Activated CD8-positive, alpha-beta memory T cell treated with anti-CD3 and anti-CD28 coated beads for 4 hours (primary cell): ENCODE measurements around the gene SREK1IP1.

Experiments used
- DNase-seq, 2 donors: peaks; one replicate each; pipeline ENCODE4 v3.0.0-alpha.2; 2020; ENCODE audit warnings: low read depth in 2 of 2

The SREK1IP1 gene

DNA sequence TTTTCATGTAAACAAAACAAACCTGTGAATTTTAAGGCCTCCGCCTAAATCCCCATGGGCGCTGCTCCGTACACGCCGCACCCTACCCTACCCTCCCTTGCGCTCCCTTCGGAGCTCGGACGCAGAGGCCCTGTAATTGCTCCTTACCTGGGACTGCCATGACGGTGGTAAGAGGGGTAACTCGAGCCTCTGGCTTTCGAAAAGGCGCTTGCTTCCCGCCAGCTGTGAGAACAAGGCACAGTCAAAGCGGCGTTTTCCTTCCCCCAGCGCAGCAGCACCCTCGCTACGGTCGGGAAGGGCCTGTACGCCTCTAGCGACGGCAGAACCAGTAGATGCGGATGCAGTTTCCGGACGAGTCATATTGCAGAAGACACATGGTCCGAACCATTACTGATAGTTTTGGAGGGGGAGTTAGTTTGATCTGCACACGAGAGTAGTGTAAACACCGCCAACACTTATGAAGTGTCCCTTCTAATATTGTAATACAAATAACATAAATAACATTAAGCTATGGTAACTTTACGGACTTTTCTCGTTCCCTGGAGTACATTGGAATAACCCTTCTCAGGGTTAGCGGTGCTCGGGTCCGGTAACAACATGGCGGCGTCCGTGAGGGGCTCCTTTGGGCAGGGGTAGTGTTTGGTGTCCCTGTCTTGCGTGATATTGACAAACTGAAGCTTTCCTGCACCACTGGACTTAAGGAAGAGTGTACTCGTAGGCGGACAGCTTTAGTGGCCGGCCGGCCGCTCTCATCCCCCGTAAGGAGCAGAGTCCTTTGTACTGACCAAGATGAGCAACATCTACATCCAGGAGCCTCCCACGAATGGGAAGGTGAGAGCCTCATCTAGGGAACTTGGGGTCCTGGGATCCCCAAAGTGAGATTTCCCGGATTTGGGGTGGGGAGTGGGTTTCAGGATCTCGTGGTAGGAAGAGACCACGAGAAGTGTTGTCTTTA, at the start of gene SREK1IP1, which contains the start of gene CWC27:
SREK1IP1 (minus strand) TSS at position 334 of the 955 bp plus-strand sequence; CDS start at position 160, 174 bp downstream.
CWC27 (plus strand) TSS at position 573 of the 955 bp plus-strand sequence; CDS start at position 790, 217 bp downstream.
- DNase-seq = peak; percentile 51 to 69

DNA sequence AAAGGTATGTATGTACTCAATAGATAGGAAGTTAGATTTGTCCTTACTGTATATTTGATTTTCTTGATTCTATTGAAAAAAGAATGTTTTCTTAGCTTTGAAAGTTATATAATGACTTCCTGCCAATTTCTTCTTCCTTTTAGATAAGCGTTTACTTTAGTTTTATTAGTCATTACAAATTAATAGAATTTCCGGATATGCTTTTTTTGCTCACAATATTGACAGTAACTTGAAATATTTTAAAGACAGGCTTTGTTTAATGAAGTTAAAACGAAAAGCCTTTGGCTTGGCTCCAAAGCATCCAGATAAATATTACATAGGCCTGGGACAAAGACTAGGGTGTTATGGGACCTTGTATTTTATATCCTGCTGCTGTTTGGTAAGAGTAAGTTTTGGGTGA, 49.8 kb upstream of the SREK1IP1 start:
- DNase-seq = no peak

DNA sequence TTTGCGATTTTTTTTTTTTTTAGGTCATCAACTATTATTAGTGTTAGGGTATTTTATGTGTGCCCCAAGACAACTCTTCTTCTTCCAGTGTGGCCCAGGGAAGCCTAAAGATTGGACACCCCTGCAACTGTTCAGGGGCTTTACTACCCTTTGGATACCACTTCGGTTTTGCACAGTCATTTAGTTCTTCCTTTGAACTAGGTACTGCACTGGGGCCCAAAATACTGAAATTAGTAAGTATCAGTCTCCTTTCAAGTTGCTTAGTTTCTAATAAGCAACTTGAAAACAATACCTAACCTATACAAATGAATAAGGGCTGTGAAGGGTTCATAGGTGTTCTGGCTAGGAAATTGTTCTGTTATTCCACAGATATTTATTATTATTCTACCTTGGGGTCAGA, 45.6 kb upstream of the SREK1IP1 start:
- DNase-seq = no peak

DNA sequence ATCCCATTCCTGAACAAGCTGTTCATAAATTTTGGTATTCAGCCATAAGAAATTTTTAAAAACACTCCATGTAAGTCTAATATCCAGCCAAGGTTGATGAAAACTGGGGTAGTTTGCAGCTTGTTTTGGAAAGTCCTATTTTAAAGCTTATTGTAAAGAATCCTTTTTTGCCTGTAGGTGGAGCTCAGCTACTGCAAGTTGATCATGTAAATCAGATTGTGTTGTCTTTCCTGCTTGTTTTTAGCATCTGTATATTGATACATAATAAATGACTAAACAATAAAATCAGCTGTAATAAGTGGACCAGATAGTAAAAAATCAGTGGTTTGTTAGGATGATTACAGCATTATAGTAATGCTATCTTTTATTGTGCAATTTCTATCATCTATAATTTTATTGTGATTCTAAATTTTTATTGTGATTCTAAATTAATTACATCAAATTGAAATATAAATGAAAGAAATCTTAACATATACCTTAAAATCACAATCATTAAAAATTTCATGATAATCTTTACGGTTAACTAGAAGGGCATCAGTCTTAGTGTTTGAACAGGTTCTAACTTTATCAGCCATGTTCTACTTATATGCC, 42.7 kb upstream of the SREK1IP1 start:
- DNase-seq = no peak

DNA sequence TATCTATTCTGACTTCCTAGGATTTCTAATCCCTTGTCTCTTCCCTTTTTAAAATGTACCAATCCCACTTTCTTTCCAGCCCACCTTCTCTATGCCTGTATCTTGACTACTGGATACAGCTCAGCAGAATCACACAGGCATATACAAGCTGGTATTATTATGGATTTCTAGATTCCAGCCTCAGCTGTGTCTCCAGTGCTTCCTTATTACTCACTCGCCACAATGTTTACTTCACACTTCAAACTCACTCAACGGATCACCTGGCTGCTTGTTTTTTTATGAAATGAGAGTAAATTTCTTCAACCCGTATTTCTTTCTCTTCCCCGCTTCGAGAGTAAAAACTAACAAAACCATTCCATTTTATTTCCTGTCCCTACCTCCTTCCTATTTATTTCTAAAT, 39.0 kb upstream of the SREK1IP1 start:
- no peak for DNase-seq

DNA sequence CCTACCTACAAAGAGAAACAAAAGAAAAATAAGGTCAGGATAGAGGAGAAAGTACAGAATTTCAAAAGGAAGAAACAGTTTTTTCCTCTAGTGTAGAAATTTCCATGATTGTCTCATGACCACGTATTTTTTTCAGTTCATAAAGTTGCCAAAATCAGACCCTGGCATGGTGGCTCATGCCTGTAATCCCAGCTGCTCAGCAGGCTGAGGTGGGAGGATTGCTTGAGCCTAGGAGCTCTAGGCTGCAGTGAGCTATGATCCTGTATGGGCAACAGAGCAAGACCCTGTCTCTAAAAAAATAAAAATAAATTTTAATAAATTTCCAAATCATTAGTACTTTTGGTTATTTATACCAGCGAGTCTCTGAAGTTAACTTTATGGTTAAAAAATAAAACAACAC, 38.0 kb upstream of the SREK1IP1 start:
- DNase-seq = no peak

DNA sequence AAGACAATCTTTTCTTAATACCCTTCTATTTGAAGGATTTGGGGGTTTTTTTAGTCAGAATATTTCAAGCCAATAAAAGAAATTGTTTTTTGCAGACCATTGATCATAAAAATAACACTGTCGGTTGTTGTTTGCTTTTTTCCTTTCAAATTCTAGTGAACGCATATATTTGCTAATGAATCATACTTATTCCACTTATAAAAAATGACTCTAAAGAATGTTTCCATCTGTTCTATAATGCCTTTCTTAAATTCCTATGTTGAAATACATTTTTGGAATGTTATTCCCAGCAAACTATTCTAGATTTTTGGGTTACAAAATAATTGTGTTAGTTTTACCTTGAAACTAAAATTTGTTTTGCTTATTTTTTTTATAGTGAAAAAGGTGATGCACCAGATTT, 32.4 kb upstream of the SREK1IP1 start:
- DNase-seq = no peak

DNA sequence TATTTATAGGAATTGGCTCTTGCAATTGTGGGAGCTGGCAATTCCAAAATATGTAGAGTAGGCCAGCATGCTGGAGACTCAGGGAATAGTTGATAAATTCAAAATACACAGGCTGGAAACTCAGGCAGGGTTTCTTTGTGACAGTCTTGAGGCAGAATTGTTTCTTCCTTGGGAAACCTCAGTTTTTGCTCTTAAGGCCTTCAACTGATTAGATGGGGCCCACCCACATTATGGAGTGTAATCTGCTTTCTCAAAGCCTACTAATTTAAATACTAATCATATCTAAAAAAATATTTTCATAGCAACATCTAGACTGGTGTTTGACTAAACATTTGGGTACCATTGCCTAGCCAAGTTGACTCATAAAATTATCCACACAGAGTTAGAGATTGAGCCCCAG, 27.8 kb upstream of the SREK1IP1 start:
- DNase-seq = no peak

DNA sequence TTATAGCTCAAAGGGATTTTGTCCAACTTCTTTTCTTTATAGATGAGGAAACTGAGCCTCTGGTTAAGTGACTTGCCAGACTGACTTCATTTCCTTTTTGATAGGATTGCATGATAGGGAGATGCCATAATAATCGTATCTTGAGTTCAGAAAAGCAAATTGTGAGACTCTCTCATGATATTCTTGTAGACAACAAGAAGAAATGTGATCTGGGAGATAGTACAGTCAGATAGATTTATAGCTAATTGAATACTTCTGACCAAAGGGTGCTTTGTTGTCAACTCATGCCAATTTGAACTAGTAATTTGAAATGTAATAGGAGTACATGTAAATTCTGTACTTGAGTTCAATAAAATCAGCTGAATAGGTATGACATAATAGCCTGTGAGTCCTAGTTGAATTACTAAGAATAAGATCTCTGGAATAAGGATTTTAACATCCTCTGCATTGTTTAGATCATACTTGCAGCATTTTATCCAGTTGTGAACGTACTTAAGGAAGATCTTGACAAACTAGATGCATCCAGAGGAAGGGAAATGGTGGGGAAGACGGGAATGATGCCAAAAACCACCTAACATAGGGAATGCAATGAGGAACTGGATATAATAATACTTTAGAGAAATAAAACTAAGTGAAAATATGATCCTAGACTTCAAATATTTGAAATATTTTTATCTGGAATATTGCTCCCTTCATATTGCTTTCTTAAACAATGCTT, 25.7 kb upstream of the SREK1IP1 start:
- DNase-seq = no peak

DNA sequence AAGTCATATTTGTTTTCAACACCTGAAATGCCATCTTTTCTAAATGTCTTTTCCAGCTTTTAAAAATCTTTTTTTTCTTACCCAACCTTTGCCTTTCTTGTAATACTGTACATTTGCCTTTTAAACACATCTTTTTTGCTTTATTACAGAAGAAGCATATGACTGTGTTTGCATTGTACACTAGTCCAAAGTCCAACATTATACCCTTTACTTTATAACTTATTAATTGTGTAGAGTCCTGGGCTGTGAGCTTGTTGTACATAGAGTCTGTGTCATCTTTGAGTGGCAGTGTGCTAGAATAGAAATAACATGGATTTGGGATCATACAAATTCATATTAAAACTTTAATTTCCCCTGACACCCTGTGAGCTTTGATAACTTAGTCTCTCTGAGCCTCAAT, 24.0 kb upstream of the SREK1IP1 start:
- DNase-seq = no peak

DNA sequence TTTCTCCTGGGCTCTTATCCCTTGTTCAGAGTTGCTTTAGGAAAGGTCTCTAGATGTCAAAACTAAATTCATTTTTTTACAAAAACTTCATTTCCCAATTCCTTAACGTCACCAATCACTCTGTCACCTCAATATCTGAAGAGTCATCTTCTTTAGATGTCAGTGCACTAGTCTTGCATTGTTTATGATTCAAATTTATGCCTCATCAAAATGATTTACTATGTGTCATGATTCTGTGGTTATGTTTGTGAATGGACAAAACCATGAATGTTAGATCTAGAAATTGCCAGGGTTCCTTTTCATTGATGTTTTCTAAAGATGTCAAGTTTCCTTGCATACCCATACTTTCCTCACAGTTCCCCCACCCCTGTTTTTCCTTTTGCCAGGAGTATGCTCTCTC, 21.7 kb upstream of the SREK1IP1 start:
- DNase-seq = no peak

DNA sequence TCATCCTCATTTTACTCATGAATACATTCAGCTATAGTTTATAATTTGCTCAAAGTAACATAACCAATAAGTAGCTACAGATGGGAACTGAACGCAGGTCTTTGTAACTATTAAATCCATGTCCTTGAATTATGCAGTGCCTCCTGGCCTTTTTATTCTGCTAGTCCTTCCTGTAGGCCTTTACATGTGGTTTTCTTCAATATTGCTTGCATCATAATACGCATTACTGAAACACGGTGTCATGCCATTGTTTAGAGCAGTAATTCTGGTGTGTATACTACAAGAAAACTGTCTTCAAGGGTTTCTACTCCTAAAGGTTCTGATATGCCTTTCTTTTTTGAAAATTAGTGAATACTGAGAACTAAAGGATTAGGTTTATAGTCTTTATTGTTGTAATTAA, 21.0 kb upstream of the SREK1IP1 start:
- DNase-seq = no peak

DNA sequence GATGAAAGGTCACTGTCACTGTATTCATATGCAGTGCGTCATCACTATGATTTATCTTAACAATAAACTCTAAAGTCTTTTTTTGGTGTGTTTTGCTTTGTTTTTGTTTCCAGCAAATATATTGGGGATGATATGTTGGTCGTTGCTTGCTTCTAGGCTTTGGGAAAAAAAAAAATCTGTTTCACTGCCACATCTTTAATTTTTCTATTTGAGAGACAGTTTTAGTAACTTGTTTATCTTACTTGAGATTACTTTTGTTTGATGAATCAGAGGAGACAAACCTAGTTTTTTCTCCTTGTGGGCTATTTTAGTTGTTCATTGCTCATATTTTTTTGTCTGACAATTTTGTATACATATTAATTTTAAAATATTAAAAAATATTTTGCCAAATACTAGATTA, 19.7 kb upstream of the SREK1IP1 start:
- no peak for DNase-seq

DNA sequence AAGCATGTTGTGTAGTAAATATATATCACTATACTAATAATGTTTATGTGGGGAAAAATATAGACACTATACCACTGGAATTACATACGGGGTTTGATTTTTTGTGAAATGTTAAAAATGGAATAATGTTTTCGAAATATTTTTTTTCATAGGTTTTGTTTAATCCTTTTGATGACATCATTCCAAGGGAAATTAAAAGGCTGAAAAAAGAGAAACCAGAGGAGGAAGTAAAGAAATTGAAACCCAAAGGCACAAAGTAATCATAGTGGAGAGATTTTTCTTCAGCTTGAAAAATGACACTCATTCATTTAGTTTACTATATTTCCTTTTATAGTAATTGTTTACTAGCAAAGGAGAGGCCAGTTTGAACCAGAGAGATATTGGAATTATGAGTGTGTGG, 17.9 kb upstream of the SREK1IP1 start:
- DNase-seq = no peak

DNA sequence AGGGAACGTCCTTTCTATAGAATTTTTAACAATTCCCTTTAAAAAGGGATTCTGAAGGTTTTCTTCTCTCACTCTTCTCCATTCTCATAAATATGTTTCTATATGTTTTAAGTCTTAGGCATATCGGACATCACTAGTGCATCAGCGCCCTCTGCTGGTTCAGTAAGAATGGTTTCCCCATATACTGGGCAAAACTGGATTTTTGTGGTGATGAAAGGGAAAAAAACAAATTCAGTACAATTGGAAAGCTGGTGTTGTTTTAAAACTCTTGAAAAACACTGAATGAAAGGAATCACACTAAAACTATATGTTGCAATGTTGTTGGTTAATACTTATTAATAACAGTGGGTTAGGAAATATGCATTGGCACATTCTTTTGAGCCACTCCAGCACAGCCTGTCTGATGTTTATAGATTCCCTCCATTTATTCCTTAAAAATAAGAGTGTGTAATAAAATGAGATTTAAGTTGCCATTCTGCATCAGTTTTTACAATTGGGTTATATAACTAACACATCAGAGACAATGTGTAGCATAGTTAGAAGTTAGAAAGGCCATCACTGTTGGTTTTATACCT, 16.0 kb upstream of the SREK1IP1 start:
- DNase-seq = peak; percentile 29 to 47

DNA sequence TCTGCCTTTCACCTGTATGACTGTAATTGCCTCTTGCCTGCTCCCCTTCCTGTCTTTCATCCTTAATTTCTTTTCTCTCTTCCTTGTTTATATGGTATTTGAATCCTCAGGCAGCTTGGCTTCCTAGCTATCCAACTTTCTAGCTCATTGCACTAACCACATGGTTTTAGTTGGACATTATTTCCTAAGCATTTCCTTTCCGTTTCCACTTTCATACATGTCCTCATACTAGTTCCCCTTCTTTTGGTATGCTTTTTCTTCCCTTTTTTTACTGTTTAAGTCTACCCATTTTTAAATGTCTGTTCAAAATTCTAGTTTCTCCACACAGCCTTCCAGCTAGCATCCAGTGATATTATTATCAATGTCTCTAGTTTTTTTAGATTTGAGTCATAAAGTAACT, 6.8 kb upstream of the SREK1IP1 start:
- DNase-seq = no peak

DNA sequence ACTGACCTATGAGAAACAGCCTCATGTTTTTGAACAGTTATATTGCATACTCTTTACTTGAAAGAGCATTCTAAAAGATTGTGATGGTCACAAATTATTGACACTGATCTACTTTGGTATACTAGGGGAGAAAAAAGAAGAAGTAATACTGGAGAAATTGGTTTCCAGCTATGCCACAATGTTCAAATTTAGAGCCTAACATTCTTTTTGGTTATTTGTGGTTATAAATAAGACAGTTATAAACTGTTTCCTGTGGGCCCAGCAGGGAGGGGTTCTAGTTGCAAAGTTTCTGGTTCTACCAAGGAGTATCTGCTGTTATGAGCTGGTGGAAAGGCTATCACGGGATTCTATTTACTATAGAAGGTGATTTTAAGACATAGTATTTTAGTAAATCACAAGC, 5.0 kb upstream of the SREK1IP1 start:
- no peak for DNase-seq

DNA sequence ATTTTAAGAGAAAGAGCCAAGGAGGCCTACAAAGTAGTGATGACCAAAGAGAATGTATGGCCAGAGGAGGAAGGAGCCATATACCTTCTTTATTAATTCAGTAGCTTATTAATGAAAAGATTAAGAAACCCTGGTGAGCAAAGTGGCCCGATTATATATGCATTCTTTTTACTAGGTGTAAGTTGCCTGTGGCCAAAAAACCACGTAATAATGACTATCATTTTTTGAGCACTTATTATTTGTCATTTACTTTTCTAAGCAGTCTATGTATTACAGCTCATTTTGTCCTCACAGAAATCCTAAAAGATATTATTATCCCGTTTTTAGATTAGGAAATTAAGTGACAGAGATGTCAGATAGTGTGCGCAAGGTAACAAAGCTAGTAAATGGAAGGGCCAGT, 3.2 kb upstream of the SREK1IP1 start:
- no peak for DNase-seq

DNA sequence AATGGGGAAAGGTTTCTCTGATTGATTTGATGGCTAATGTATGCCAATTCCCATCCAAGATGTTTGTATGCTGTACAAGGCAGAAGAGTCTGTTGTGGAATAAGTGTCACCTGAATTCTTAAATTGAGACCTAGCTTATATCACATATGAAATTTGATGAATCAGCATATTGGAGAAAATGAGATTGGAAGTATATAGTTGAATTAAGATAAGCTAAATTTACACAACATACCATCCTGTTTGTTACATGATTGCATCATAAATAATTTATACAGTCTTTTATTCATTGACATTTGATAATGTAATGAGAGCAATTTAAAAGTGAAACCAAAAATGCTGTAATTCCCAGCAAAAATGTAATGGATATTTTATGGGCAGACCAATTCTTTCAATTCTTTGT, 1.4 kb upstream of the SREK1IP1 start:
- no peak for DNase-seq

DNA sequence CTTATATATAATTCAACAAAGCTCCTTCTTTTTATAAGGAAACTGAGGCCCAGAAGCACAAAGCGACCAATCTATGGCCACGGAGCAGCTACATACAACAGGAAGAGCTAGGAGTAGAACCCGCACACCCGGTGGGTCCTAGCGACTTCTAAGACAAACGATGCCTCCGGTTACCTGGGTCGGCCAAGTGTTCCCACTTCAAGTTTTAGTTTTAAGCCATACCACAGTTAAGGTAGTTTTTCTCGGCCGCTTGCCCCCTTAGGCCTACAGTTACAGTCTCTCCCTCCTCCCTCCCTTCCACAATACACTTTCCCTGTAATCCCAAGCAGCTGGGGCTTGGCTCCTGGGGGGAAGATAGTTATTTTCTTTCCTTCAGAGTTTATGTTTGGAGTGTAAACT, 533 bp downstream of the SREK1IP1 start:
- DNase-seq = no peak

DNA sequence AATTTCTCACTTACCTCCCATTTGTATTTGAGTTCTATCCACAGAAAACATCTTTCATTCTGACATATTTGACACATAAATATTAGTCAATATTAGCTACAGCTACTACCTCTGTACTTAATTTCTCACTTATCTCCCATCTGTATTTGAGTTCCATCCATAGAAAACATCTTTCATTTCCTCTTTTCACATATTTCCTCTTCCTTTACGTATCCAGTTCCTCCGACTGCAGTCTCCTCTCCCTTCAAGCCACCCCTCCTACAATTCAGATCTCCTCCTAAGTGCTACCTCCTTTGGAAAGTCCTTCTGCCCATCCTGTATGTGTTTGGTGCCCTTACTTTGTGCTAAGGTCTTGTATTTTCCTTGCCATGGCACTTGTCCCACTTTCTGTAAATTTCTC, 1.6 kb downstream of the SREK1IP1 start:
- DNase-seq = no peak

DNA sequence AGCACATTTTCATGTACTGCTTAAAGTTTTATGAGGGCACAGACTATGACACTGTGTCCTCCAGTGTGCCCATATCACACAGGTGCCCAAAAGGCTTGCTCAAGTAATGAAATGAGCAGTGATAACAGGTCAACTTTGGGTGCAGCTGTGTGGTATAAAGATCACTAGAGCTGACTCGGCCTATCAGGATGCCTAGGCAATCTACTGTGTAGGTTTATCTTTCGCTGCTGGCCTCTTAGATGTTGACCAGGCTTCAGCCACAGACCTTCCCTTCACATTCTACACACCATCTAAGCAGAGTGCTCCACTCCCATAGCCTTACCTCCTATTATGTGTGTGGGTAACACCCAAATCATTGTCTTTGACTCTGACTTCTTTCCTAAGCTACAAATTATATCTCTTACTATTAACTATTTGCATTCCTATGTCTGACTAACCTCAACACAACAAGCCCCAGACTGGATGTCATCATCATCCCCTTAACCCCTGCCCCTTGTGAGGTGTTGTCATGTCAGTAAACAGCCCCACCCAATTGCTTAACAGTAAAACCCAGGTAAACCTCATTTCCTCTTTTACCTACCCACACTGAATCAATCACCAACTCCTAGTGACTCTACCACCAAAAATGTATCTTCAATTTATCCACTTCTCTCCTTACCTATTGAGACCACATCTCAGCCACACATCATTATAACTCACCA, 2.5 kb downstream of the SREK1IP1 start:
- DNase-seq = no peak
